K562 (cell line): ENCODE measurements around the gene DLK1. TPM values are rescaled to one million over a fixed set of nuclear protein-coding genes. Genes with fewer than 3 reads are reported as not detected.
A peak's percentile ranks its signal among the peaks of the same experiment; 100 is the strongest.

Experiments
- ATAC-seq: fragments of 200-7000 bp; cut with Tn5 transposase; 3 replicates; pipeline ENCODE4 v1.9.1; 2020; ENCODE audit warnings: moderate library complexity
- BruUV-seq: library from RNA; stranded (reverse); fragments of 400-500 nt; replicated peaks from 2 replicates; lab custom pipeline; 2021; lab: Mats Ljungman, UMichigan
- CTCF ChIA-PET: fragments of 300-600 bp; formaldehyde crosslinking; extraction: SDS; loops from one replicate; lab custom pipeline; 2021; ENCODE audit warnings: low intra/inter-chr PET ratio; lab: Yijun Ruan, JAX
- POLR2A ChIA-PET: fragments of 300-600, 350-650 bp; sonication (Branson Sonifier 250); formaldehyde crosslinking; extraction: SDS; loops from one replicate; lab custom pipeline; 2021; ENCODE audit warnings: antibody characterized with exemption, inconsistent platforms; lab: Yijun Ruan, JAX
- DNase-seq, 4 experiments: peaks; one replicate each; pipeline versions ENCODE4 v3.0.0 to v3.0.0-alpha.2; 2011 to 2018; ENCODE audit warnings: low spot score in 3 of 4, mixed read lengths in 3 of 4; ENCODE audit errors: extremely low read depth in 1 of 4
- FAIRE-seq: peaks from 2 replicates; lab custom pipeline; 2011; peaks lifted over from hg19 to GRCh38; lab: Jason Lieb, UNC
- H2AFZ ChIP-seq: 2 replicates; pipeline ENCODE4 v1.6.0; 2011; ENCODE audit warnings: low read depth, low read length, control low read depth, inconsistent platforms
- H3K27ac ChIP-seq: fragments of 200-600 bp; 3 replicates; pipeline ENCODE4 v1.8.0; 2011; ENCODE audit warnings: low read depth, mild to moderate bottlenecking, control low read depth, inconsistent platforms, low read length, moderate library complexity, mixed read lengths; ENCODE audit errors: extremely low read depth
- H3K27me3 ChIP-seq, 2 experiments: fragments of 300-600 bp in 1 of 2; 2 replicates in 1 of 2; 3 replicates in 1 of 2; pipeline versions ENCODE4 v1.6.0 to v1.8.0; 2011; ENCODE audit warnings: inconsistent platforms in 2 of 2, low read length in 2 of 2, mild to moderate bottlenecking in 1 of 2, mixed read lengths in 1 of 2, moderate library complexity in 1 of 2; ENCODE audit not compliant: control insufficient read depth in 2 of 2, insufficient read depth in 2 of 2
- H3K36me3 ChIP-seq: fragments of 300-600 bp; 3 replicates; pipeline ENCODE4 v1.8.0; 2011; ENCODE audit warnings: mild to moderate bottlenecking, low read length, inconsistent platforms; ENCODE audit not compliant: control insufficient read depth, insufficient read depth
- H3K4me1 ChIP-seq, 2 experiments: fragments of 200-600 bp in 1 of 2; replicated peaks in 1 of 2; 2 replicates in 1 of 2; 3 replicates in 1 of 2; pipeline versions ENCODE4 v1.5.1 to v1.8.0; 2011; ENCODE audit warnings: inconsistent platforms in 2 of 2, low read length in 2 of 2, mild to moderate bottlenecking in 1 of 2, mixed read lengths in 1 of 2, moderate library complexity in 1 of 2; ENCODE audit not compliant: control insufficient read depth in 2 of 2, insufficient read depth in 2 of 2
- H3K4me2 ChIP-seq: 2 replicates; pipeline ENCODE4 v1.6.1; 2011; ENCODE audit warnings: low read length, control low read depth, inconsistent platforms, mixed read lengths; ENCODE audit not compliant: insufficient read depth
- H3K4me3 ChIP-seq: fragments of 200-600 bp; sonication (generic), shearing (Covaris generic); 2 replicates; pipeline ENCODE4 v1.5.1; 2016; ENCODE audit warnings: control low read depth, inconsistent platforms
- H3K79me2 ChIP-seq: fragments of 200-600 bp; 3 replicates; pipeline ENCODE4 v1.8.0; 2011; ENCODE audit warnings: low read length, inconsistent platforms; ENCODE audit not compliant: control insufficient read depth, insufficient read depth
- H3K9ac ChIP-seq, 2 experiments: 2 replicates each; pipeline versions ENCODE4 v1.6.0 to v1.6.1; 2011; ENCODE audit warnings: low read depth in 2 of 2, low read length in 2 of 2, control low read depth in 1 of 2, inconsistent platforms in 1 of 2, mild to moderate bottlenecking in 1 of 2, mixed read lengths in 1 of 2; ENCODE audit not compliant: insufficient read depth in 1 of 2
- H3K9me1 ChIP-seq: one replicate; pipeline ENCODE4 v1.6.0; 2011; ENCODE audit warnings: inconsistent platforms, mild to moderate bottlenecking, low read length, moderate library complexity; ENCODE audit not compliant: control insufficient read depth, insufficient read depth
- H3K9me3 ChIP-seq: replicated peaks from 2 replicates; pipeline ENCODE4 v1.5.1; 2011; ENCODE audit warnings: low read depth, low read length, inconsistent platforms; ENCODE audit not compliant: control insufficient read depth, insufficient read depth
- H4K20me1 ChIP-seq: replicated peaks from 2 replicates; pipeline ENCODE4 v1.6.1; 2011; ENCODE audit warnings: low read length, inconsistent platforms, mixed read lengths; ENCODE audit not compliant: control insufficient read depth, insufficient read depth
- CTBP1 ChIP-seq: fragments of 450-650 bp; IDR thresholded peaks from 2 replicates; pipeline ENCODE4 v1.6.1; 2016; ENCODE audit warnings: borderline replicate concordance
- EHMT2 ChIP-seq: fragments of 450-650 bp; IDR thresholded peaks from 2 replicates; pipeline ENCODE4 v1.6.1; 2018; ENCODE audit warnings: antibody characterized with exemption
- HDGF ChIP-seq: fragments of 450-650 bp; IDR thresholded peaks from 2 replicates; pipeline ENCODE4 v1.6.1; 2016
- HNRNPUL1 ChIP-seq: fragments of 200-400 bp; formaldehyde crosslinking; IDR thresholded peaks from 2 replicates; pipeline ENCODE4 v1.6.1; 2017; ENCODE audit warnings: low read length
- KAT2B ChIP-seq: IDR thresholded peaks from one replicate; pipeline ENCODE4 v1.6.1; 2012; ENCODE audit warnings: low read depth, mild to moderate bottlenecking, control low read depth, inconsistent platforms, low read length, moderate library complexity
- KAT8 ChIP-seq: fragments of 450-650 bp; IDR thresholded peaks from 2 replicates; pipeline ENCODE4 v1.6.1; 2016; ENCODE audit warnings: low read depth, mild to moderate bottlenecking
- NCOA1 ChIP-seq: fragments of 450-650 bp; IDR thresholded peaks from 2 replicates; pipeline ENCODE4 v1.6.1; 2016; ENCODE audit warnings: low read depth
- NFE2 ChIP-seq: IDR thresholded peaks from 2 replicates; pipeline ENCODE4 v1.6.1; 2014; ENCODE audit warnings: antibody characterized with exemption, low read depth
- NFRKB ChIP-seq: fragments of 450-650 bp; IDR thresholded peaks from 2 replicates; pipeline ENCODE4 v1.6.1; 2016; ENCODE audit warnings: low read depth
- SREBF1 ChIP-seq: fragments of 150-350 bp; IDR thresholded peaks from 2 replicates; pipeline ENCODE4 v1.6.1; 2014; ENCODE audit warnings: antibody characterized with exemption, low read depth, low read length, borderline replicate concordance
- SRSF7 ChIP-seq: fragments of 200-400 bp; formaldehyde crosslinking; optimal IDR thresholded peaks from 2 replicates; pipeline ENCODE3; 2017; ENCODE audit warnings: mild to moderate bottlenecking, low read depth, low read length
- U2AF1 ChIP-seq: fragments of 200-400 bp; formaldehyde crosslinking; optimal IDR thresholded peaks from 2 replicates; pipeline ENCODE3; 2017; ENCODE audit warnings: mild to moderate bottlenecking, low read depth, low read length, moderate library complexity
- ZNF174 ChIP-seq: fragments of 250-450 bp; sonication (Bioruptor Pico); IDR thresholded peaks from 2 replicates; pipeline ENCODE4 v1.4.0; 2020; ENCODE audit warnings: mild to moderate bottlenecking
- ZNF253 ChIP-seq: fragments of 250-450 bp; sonication (Bioruptor Pico); conservative IDR thresholded peaks from 2 replicates; pipeline ENCODE4 v1.6.1; 2021; ENCODE audit warnings: mild to moderate bottlenecking
- ZNF436 ChIP-seq: fragments of 250-450, 450-650 bp; sonication (Bioruptor Pico); formaldehyde crosslinking; IDR thresholded peaks from 2 replicates; pipeline ENCODE4 v1.7.0; 2020; ENCODE audit warnings: mild to moderate bottlenecking
- WGBS: fragments of 100-300 bp; shearing (Covaris generic); methylation state at CpG from one replicate; pipeline ENCODE4 v1.1.6; 2016; ENCODE audit warnings: low coverage, mixed read lengths; ENCODE audit not compliant: insufficient coverage; ENCODE audit errors: missing lambda C conversion rate; 5-methylcytosine and 5-hydroxymethylcytosine counted together
- in situ Hi-C: fragments of 300-500 bp; cut with MboI; formaldehyde crosslinking; loops from 4 replicates; pipeline ENCODE4 v1.15.0; 2018; ENCODE audit warnings: inconsistent platforms, mixed read lengths
- intact Hi-C: fragments of 100-400 bp; cut with micrococcal nuclease; formaldehyde crosslinking; loops from 2 replicates; pipeline ENCODE4 v1.14.2; 2022
- polyA plus RNA-seq, 8 experiments: library from polyadenylated mRNA; depleted of rRNA in 4 of 8; stranded (reverse) in 5 of 8; unstranded in 3 of 8; fragments of >200 nt; fragmentation: Nextera tagmentation in 2 of 8; fragmentation: Illumina TruSeq in 1 of 8; extraction: Ambion mirVana in 2 of 8; extraction: Trizol in 1 of 8; gene quantifications; 2 replicates each; pipeline versions ENCODE4 v1.2.1 to v1.2.3, GENCODE V29; 2011 to 2014; ENCODE audit warnings: inconsistent platforms in 1 of 8, missing spikeins in 1 of 8
- total RNA-seq, 7 experiments: library from RNA; depleted of rRNA in 6 of 7; stranded (reverse); fragments of >200 nt in 6 of 7; fragmentation: Illumina TruSeq in 2 of 7; extraction: Trizol in 2 of 7; gene quantifications; 2 replicates each; pipeline versions ENCODE4 v1.2.1 to v1.2.3, GENCODE V29; 2011 to 2021; ENCODE audit warnings: low replicate concordance in 1 of 7
- TF ChIP-seq, protein P1 (sequence below): fragments of 450-650 bp; formaldehyde crosslinking; IDR thresholded peaks from 2 replicates; pipeline ENCODE4 v1.4.0; 2022; ENCODE audit warnings: mild to moderate bottlenecking, moderate library complexity
- TF ChIP-seq, protein P2 (sequence below): fragments of 250-450 bp; sonication (Bioruptor Pico); IDR thresholded peaks from 2 replicates; pipeline ENCODE4 v1.8.0; 2022; ENCODE audit warnings: moderate library complexity, mild to moderate bottlenecking, inconsistent platforms
- TF ChIP-seq, protein P3 (sequence below): sonication (generic); formaldehyde crosslinking; IDR thresholded peaks from 2 replicates; pipeline ENCODE4 v1.9.0; 2022; ENCODE audit warnings: mild to moderate bottlenecking, missing genetic modification reagents
- TF ChIP-seq, protein P4 (sequence below): fragments of 250-450 bp; sonication (Bioruptor Pico); IDR thresholded peaks from 2 replicates; pipeline ENCODE4 v1.9.0; 2021; ENCODE audit warnings: mild to moderate bottlenecking, inconsistent platforms

Gene DLK1
- total and polyA plus RNA-seq, 9 of the 15 experiments (the other 6 are each of a cell fraction or from before 2014, with no cell fraction given), result 4.4 to 97.2 (median 15.3) TPM

DNA sequence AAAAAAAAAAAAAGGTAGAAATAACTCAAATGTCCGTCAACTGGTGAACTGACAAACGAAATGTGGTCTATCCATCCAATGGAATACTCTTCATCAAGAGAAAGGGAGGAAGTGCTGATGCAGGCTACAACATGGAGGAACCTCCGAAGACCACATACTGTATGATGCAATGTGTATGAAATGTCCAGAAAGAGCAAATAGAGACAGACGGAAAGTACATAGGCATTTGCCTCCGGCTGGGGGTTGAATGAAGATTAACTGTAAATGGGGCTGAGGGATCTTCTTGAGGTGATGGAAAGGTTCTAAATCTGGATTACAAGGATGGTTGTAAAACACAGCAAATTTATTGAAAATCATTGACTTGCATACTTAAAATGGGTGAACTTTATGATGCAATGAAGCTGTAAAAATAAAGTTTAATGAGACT is 35.4 kb downstream of the DLK1 start (continued):
- TF ChIP-seq, protein P1, sequence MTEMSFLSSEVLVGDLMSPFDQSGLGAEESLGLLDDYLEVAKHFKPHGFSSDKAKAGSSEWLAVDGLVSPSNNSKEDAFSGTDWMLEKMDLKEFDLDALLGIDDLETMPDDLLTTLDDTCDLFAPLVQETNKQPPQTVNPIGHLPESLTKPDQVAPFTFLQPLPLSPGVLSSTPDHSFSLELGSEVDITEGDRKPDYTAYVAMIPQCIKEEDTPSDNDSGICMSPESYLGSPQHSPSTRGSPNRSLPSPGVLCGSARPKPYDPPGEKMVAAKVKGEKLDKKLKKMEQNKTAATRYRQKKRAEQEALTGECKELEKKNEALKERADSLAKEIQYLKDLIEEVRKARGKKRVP (CRISPR knock-in tag), result peak; percentile 96
- TF ChIP-seq, protein P2, sequence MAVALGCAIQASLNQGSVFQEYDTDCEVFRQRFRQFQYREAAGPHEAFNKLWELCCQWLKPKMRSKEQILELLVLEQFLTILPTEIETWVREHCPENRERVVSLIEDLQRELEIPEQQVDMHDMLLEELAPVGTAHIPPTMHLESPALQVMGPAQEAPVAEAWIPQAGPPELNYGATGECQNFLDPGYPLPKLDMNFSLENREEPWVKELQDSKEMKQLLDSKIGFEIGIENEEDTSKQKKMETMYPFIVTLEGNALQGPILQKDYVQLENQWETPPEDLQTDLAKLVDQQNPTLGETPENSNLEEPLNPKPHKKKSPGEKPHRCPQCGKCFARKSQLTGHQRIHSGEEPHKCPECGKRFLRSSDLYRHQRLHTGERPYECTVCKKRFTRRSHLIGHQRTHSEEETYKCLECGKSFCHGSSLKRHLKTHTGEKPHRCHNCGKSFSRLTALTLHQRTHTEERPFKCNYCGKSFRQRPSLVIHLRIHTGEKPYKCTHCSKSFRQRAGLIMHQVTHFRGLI (CRISPR knock-in tag), result 0 out of 2 replicates have a peak, but pooled peaks have one; percentile 7

DNA sequence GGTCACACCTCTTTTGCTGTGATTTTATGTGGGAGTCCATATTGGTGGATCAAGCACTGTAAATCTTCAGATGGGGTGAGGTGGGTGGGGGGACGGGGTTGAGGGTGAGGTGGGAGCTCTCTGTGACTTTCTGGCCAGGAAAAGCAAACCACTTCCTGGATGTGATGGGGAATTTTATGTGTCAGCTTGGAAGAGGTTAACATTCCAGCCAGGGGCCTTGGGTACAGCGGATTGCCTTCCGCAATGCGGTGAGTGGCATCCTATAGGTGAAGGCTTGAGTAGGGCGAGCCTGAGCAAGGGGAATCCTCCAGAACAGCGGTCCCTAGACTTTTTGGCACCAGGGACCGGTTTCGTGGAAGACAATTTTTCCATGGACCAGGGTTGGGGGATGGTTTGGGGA is 36.2 kb downstream of the DLK1 start:
- ATAC-seq (no peak), DNase-seq (no peak), FAIRE-seq (no peak)
- no peak overlapping the region for H3K27ac ChIP-seq
- H4K20me1 ChIP-seq, result no peaks in the 10 kb centered on the region
- peaks cover 0 to 7% of the 10 kb centered on the region in 2 experiments; a peak in 3 of 5 replicates for H3K4me1 ChIP-seq
- intact Hi-C loops, result no loop called here
- H3K36me3 ChIP-seq, result no peaks in the 10 kb centered on the region
- no peaks in the 10 kb centered on the region; the same call in 1 of the 2 replicates for H3K9me3 ChIP-seq
- no peak overlapping the region for H3K9ac ChIP-seq
- H3K4me3 ChIP-seq, result no peak overlapping the region
- H3K27me3 ChIP-seq, result no peaks in the 10 kb centered on the region
- H2AFZ ChIP-seq, result no peak overlapping the region
- in situ Hi-C loops, result no loop called here
- ChIA-PET CTCF (no interaction called here), POLR2A (no interaction called here)
- no peak overlapping the region for H3K4me2 ChIP-seq
- H3K9me1 ChIP-seq, result no peaks in the 10 kb centered on the region
- BruUV-seq, result no TSS peak
- no peaks in the 10 kb centered on the region for H3K79me2 ChIP-seq
- 91% methylated on average over 8 of the region's 8 CpGs for WGBS
- TF ChIP-seq, protein P3, sequence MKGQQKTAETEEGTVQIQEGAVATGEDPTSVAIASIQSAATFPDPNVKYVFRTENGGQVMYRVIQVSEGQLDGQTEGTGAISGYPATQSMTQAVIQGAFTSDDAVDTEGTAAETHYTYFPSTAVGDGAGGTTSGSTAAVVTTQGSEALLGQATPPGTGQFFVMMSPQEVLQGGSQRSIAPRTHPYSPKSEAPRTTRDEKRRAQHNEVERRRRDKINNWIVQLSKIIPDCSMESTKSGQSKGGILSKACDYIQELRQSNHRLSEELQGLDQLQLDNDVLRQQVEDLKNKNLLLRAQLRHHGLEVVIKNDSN (CRISPR knock-in tag), result no peak
- TF ChIP-seq SRSF7 (no peak), EHMT2 (no peak), NFE2 (no peak), ZNF174 (no peak), KAT2B (no peak), NCOA1 (no peak), HNRNPUL1 (no peak), ZNF436 (CRISPR knock-in tag) (no peak), ZNF253 (no peak), KAT8 (no peak), HDGF (no peak), SREBF1 (no peak), CTBP1 (no peak), NFRKB (no peak), U2AF1 (no peak)
- TF ChIP-seq, protein P4, sequence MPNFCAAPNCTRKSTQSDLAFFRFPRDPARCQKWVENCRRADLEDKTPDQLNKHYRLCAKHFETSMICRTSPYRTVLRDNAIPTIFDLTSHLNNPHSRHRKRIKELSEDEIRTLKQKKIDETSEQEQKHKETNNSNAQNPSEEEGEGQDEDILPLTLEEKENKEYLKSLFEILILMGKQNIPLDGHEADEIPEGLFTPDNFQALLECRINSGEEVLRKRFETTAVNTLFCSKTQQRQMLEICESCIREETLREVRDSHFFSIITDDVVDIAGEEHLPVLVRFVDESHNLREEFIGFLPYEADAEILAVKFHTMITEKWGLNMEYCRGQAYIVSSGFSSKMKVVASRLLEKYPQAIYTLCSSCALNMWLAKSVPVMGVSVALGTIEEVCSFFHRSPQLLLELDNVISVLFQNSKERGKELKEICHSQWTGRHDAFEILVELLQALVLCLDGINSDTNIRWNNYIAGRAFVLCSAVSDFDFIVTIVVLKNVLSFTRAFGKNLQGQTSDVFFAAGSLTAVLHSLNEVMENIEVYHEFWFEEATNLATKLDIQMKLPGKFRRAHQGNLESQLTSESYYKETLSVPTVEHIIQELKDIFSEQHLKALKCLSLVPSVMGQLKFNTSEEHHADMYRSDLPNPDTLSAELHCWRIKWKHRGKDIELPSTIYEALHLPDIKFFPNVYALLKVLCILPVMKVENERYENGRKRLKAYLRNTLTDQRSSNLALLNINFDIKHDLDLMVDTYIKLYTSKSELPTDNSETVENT (CRISPR knock-in tag), result no peak
